HG03558 (cell line): Measurements from ENCODE around the gene DYSF.

Source experiments
- ATAC-seq: cut with Tn5 transposase; IDR thresholded peaks from one replicate; pipeline ENCODE4 v1.9.1; 2021; ENCODE audit warnings: moderate number of reproducible peaks; ENCODE audit not compliant: unreplicated experiment; ENCODE audit errors: extremely low read depth

The DYSF gene

DNA sequence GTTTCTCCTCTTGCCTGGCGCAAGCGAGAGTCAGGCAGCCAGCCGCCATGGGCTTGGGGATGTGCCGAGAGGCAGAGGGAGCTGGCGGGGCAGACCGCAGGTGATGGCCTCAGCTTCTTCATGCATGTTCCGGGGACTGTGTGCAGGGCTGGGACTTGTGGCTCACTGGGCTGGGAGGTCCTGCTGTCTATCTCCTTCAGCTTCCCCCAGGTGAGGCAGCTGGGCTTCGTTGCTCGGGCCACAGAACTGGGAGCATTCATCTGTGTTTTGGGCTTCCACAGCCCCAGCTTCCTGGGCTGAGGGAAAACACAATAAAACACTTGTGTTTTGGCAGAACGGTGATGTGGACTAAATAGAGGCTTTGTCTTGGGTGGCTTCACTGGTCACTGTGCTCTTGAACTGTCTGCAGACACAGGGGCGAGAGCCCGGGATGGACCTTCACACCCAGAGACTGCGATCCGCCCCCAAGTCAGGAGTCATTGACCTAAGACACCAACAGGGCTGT lies 93.5 kb downstream of the DYSF start:
- no peak for ATAC-seq

DNA sequence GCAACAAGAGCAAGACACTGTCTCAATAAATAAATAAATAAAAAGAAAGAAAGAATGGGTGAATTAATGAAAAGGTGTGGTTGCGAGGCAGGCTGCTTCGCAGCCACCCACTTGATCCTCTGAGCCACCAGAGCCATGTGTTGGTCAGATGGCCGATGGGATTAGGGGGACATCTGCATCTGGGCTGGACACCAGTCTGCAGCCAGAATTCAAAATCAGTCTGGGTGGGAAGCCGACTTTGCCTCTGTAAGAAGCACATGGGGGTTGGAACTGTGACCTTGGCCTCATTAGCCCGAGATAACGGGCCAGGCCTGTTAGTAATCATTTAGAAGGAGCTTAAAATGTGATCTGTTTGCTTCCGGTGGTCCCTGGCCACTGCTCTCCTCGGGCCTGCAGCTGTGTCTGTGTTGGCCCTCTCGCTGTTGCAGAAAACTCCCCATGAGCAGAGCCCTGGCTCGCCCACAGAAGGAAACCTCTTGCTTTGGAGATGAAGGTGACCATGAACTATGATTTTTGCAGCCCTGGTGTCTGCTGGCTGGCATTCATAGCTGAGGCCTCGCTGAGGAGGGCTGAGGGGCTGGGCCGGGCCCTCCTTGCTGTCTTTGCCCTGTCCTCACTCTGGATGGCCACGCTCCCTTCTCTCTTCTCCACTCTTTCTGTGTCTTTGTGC lies 94.4 kb downstream of the DYSF start:
- no peak for ATAC-seq

DNA sequence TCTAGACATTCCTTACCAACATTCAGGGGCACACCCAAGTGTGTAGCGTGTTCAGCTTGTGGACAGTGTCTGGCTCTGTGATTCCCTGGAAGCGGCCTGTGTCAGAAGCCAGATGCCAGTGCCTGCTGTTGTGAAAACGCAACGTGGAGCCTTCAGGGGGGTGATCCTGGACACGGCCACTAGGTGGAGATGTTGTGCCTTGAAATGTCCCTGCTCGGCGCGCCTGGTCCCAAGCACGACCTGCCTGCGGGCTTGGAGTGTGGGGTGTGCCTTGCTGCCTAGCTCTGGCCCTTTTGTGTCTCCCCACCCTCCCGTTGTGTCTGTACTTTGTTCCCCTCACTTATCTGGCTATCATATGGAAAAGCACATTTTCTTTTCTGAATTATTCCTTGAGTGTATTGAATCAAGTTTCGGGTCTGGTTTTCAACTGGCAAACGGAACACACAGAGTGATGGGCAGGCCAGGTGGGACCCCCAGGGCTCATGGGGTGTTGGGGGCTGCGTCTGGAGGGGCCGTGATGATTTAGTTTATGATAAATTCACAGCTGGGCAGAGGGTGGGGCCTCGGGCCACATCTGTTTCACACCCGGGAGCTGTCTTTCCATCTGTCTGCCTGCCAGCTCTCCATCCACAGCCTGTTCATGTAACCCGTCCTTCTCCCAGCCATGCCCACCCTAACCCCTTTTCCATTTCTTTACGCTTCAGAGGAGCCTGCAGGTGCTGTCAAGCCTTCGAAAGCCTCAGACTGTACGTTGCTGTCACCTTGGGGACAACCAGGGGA lies 95.5 kb downstream of the DYSF start:
- no peak for ATAC-seq

DNA sequence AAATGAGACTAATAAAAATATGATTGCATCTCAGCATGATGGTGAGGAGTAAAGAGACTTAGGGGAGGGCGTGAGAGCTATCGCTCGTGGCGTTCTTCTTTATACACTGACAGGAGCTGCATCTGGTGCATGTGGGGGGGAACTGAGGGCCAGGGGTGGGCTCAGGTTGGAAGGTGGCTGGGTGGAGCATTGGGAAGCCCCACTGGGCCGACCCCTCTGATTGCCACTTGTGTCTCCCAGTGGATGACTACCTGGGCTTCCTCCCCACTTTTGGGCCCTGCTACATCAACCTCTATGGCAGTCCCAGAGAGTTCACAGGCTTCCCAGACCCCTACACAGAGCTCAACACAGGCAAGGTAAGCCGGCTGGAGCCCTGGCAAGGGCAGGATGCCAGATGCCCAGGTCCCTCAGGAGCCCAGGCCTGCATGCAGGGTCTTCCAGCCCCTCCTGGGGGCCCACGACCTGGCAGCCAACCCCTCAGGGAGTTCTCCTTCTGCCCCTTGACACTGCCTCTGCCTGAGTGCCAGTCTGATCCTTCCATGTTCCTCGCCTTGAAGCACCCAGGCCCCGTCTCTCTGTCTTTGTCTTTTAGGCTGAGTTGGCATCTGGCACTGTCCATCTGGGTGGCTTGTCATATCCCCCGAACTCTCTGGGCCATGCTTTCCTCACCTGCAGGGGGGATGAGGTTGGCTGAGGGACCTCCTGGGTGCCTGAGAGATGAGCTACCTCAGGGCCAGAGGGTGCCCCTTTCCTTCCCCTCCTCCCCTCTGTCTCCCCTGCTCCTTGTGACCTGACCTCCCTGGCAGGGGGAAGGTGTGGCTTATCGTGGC lies 97.7 kb downstream of the DYSF start:
- ATAC-seq: no peak

DNA sequence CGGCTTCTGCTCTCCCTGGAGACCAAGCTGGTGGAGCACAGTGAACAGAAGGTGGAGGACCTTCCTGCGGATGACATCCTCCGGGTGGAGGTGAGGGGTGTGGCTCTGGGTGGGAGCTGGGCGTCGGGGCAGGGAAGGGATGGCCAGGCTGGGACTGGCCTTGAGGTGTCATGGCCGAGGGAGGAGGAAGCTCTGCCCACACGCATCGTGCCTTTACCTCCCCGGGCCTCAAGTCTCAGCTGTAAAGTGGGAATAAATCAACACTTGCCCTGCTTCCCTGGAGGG lies 98.2 kb downstream of the DYSF start:
- no peak for ATAC-seq

DNA sequence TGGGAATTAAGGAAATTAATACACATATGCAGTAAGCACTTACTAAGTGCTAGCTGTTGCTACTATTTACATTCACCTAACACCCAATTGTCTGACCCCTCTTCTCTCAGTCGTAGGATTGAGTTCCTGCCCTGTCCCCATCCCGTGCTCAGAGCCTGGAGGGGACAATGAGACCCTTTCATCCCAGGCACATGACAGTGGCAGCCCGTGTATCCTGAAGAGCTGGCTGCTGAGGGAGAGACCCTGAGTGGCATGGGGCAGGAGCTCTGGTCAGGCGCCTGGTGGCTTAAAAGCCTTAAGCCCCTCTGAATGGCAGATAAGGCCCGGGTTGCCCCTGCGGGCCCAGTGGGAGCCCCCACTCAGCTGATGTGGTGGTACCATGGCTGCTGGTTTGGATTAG lies 99.0 kb downstream of the DYSF start:
- ATAC-seq: no peak

DNA sequence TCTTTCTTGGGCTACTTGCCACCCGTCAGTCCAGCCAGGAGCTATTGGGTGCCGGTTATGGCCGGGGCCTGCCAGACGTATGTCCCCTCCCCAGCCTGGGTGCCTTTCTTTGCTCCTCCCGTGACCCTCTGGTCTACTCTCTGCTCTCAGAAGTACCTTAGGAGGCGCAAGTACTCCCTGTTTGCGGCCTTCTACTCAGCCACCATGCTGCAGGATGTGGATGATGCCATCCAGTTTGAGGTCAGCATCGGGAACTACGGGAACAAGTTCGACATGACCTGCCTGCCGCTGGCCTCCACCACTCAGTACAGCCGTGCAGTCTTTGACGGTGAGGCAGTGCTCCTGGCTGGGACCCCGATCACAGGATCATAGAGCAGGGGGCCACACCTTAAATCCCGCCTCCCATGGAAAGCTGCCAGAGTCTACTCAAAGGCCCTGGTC lies 99.5 kb downstream of the DYSF start:
- ATAC-seq: no peak

DNA sequence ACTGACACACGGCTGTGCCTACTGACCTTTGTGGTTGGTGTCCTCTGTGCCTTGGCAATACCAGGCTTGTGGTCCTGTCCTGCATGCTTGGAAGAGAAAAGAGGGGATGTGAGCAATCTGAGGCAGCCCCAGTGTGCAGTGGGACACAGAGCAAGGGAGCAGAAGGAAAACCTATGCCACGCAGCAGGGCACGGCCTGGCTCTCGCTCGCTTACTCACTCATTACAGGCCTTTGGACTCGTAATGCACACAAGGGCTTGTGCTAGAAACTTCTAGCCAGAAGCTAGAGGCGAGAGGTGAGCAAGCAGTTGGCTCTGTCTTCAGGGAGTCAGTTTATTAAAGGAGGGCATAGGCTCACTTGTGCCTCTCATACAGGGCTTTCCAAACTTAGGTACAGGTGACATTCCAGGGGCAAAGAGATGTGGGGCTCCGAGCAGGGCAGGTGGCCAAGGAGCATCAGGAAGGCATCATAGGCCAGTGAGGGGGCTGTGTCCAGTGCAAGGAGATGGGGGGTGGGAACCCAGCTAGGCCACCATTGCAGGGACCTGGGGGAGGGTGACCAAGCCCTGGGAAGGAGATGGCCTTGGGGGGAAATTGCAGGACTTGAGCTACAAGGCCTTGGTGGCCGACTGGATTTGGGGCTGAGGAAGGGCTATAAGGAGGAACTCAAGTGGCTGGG lies 100.8 kb downstream of the DYSF start:
- ATAC-seq: no peak

DNA sequence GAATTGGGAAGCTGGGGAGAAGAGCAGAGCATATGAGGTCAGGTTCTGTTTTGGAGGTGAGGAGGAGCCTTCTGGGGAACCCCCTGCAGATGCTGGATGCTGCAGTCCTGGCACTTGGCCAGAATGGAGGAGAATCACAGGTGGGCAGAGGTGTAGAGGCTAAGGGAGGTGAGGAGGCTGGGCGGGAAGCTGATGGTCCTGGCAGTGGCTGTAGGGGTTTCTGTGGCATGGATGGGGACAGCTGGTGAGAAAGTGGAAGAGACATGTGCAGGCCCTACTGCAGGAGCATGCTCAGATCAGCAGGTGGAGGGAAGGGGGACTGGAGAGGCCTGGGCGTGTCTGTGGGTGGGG lies 101.3 kb downstream of the DYSF start:
- ATAC-seq: no peak

DNA sequence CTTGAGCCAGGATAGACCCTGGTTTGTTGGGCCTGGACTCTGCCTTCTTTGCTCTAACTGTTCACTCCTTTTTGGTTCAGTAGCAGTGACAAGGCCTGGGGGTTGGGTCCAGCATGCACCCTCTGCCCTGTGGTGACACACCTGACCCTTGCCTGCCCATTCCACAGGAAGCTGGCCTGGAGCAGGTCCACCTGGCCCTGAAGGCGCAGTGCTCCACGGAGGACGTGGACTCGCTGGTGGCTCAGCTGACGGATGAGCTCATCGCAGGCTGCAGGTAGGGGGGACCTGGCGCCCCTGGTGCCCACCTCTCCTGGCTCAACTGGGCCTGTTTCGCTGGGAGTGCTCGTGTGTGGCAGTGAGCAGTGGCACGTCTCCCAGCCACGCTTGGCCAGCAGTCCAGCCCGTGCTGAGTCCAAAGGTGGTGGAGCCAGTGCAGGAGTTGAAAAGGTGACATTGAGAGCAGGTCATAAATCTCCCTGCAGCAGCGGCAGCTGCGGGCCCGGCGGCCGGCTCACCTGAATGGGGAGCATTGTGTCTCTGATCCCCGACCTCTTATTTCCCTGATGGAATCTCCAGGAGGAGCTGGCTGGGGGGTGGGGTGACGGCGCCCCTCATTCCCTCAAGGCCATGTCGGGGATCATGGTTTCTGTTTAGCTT lies 102.6 kb downstream of the DYSF start:
- ATAC-seq: no peak

DNA sequence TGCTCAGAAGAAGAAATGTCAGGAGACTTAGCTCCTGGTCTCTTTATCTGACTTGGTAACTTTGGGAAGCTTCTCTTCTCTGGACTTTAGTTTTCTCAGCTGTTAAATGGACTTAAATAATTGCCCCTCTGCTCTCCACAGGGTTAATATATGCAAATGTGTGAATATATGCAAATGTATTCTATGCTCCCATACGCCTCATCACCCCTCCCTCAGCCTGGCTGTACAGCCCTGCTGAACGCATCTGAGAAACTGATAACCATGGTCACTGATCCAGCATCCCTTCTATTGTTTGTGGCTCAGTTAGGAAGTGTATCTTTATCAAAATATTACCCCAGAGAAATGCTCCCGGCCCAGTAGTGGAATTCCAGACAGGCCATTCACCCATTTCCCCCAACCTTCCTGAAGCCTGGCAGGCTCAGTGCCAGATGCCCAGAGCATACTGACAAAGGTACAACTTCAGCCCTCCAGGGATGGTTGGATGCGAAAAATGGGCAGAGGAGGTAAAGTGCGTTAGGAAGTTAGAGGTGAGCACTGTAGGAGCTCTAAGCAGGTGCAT lies 103.4 kb downstream of the DYSF start:
- ATAC-seq: no peak

DNA sequence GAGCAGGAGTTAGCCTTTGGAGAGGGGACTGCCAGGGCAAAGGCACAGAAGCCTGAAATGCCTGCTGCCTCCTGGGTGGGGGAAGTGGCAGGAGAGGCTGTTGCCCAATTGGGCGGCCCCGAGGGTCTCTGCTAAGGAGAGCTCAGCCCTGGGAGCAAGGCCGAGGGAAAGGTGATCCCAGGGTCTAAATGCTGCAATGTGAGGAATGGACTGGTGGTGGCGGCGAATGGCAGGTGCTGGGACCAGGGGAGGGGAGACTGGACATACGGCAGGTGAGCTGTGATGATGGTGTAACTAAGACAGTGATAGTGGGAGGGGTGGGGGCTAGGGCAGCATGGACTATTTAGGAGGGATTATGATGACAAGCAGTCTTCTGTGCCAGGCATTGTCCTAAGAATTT lies 104.0 kb downstream of the DYSF start:
- ATAC-seq: no peak

DNA sequence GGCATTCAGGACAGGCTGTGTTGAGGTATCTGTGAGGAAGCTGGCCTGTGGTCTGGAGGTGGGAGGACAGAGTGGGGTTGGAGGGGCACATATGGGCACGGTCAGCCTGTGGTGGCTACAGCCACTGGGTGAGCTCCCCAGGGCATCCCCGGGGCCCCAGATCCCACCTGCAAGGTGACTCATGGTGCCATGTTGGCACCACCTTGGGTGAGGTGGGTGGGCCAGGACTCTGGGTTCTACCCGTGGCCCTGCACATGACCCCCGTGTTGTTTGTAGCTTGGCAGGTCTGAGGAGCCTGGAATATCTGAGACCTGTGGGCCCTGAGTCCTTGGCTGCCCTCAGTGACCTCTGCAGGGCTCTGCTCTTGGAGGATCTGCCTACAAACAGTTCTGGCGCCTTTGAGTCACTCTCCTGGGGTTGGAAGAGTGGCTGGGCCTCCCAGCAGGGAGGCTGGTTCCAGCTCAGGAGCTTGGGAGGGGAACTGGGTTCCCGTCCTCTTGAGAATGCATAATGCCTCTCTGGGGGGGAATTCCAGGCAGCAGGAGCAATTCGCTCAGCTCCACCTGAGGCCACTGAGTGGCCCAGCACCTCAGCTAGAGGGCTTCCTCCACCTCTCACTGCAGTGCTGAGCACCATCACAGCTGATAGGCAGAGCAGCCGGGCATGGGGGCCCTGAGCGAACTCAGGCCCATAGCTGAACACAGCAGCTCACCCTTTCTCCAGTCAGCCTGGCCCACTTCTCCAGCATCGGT lies 105.1 kb downstream of the DYSF start:
- ATAC-seq: no peak

DNA sequence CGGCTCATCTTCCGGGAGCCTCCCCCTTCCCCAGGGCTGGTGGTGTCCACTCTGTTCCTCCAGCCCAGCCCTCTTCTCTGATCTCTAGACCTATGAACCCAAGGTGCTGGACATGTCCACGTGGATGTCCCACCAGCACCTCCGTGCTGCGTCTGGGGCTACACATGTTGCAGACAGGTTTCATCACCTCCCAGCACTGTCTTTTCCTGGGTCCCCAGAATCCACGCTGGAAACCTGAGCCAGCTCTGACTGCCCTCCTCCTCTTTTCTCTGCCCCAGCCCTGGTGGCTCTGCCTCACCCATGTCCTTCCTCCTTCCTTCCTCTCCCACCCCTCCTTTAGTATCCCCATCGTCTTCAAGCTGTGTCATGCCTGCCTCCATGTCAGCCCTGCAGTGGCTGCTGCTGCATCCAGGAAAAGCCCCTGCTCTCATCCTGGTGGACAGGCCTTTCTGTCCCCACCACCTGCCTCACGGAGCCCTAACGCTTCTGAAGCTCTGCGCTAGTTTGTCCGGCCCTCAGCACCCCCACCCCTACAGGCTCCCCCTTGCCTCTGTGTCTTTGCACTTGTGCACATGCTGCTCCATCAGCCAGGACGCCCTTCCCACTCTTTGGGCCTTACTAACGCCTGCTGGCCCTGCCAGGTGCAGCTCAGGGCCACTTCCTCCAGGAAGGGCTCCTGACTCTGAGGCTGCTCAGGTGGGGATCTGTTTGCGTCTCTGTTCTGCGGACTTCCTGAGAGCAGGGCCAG lies 105.9 kb downstream of the DYSF start:
- no peak for ATAC-seq

DNA sequence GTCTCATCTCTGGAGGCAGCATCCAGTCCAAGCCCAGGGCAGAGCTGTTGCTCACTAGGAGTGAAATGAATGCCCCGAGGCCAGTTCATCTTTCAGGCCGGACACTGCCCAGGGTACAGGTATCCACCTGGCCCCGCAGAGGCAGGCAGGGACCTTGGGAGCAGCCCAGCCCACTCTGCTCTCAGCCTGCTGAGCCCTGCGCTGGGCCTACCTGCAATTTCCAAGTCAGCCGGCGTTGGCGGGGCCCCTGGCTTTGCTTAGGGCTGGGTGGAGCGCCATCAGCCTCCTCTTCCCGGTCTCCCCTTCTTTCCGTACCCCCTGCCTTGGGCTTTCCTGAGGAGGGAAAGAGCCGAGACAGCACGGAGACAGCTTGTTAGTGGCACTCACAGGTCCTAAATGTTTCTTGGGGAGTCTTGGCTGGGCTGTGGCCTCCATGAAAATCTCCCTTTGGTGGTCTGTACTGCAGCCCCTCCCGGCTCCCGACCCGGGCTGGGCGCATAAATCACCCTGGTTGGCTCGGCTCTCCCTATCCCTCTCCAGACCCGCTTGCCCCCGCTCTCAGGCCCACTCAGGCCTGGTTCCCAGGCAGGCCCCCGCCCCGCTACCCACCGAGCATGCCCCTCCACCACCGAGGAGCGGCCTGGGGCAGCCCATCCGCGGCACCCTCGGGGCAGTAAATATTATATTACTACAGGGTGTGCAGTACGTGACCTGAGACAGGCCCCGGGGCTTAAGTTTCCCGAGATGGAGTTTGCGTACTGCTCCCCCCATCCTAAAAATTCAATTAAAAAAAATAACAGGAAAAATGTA lies 106.7 kb downstream of the DYSF start:
- no peak for ATAC-seq

DNA sequence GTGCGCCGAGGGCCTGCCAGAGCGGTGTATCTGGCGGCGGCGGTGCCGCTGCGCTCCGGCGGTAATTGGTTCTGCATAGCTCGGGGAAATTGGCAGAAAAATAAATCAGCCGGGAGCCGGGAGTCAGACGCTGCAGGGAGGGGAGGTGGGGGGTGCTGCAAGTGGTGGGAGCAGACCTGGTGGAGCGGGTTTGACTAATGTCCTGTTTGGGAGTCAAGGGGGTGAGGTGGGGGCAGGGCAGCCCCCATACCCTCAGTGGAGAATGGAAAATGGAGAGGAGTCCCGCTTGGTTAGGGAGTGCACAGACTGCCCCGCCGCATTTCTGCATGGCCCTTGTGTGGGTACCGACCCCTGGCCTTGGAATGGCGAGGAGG lies 107.3 kb downstream of the DYSF start:
- no peak for ATAC-seq

DNA sequence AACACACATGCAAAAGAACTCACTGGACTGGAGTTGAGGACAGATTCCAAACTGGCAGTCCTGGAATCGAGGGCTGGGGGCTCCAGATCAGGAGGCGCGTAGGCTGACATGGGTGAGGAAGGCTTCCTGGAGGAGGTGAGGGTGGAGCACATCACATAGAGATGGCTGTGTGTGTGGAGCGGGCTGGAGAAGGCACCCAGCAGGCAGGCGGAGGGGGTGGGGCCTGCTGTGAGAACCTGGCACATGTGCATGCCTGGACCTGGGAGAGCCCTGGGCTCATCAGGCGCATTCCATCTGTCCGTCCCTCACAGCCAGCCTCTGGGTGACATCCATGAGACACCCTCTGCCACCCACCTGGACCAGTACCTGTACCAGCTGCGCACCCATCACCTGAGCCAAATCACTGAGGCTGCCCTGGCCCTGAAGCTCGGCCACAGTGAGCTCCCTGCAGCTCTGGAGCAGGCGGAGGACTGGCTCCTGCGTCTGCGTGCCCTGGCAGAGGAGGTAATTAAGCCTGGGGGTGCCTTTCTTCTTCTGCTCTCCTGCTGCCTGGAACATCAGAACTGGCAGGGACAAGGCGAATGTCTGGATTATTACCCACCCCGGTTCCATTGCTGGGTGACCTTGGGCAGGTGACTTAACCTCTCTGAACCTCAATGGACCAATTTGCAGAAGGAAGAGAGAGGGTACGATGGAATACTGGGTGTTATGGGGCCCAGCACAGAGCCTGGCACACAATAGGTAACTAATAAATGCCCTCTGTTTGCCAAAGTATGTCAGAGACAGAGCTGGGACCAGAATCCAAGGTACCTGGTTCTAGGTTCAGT lies 108.3 kb downstream of the DYSF start:
- no peak for ATAC-seq
